Measurements from ENCODE around the gene PLCB4.

The PLCB4 gene

DNA sequence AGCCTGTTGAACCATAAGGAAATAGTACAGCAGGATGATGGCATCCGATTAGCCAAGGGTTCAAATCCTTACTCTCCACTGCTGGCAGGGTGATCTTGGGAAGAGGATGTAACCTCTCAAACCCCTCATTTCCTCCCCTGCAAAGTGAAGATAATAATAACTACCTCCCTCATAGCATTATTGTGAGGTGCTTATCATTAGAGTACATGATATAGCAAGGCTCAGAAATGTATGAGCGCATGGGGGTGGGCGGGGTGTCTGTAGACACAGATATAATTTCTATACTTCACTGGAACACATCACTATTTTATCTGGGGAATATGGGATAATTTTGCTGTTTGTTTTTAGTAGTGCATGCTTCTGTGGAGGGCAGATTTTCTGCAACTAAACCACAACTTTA is 355.7 kb downstream of the PLCB4 start:
- DNase-seq, result no peak
- H3K4me3 ChIP-seq (ENCODE audit: low read depth, low read length), result no peak overlapping the region
- TF ChIP-seq, protein P1, sequence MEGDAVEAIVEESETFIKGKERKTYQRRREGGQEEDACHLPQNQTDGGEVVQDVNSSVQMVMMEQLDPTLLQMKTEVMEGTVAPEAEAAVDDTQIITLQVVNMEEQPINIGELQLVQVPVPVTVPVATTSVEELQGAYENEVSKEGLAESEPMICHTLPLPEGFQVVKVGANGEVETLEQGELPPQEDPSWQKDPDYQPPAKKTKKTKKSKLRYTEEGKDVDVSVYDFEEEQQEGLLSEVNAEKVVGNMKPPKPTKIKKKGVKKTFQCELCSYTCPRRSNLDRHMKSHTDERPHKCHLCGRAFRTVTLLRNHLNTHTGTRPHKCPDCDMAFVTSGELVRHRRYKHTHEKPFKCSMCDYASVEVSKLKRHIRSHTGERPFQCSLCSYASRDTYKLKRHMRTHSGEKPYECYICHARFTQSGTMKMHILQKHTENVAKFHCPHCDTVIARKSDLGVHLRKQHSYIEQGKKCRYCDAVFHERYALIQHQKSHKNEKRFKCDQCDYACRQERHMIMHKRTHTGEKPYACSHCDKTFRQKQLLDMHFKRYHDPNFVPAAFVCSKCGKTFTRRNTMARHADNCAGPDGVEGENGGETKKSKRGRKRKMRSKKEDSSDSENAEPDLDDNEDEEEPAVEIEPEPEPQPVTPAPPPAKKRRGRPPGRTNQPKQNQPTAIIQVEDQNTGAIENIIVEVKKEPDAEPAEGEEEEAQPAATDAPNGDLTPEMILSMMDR (IDR thresholded peaks at IDR 0.05; ENCODE audit: low read depth, low read length, missing control alignments), result no peak
- in situ Hi-C loops (cut with HindIII; ENCODE audit: low pct_ligation_motif_present, low sequenced_read_pairs), result loop anchor here (25.0 kb wide), 1 partner anchor 188 kb away; no protein-coding TSS in a partner anchor
- H3K27me3 ChIP-seq (replicated peaks), result no peaks in the 10 kb centered on the region
- H3K36me3 ChIP-seq (replicated peaks), result no peaks in the 10 kb centered on the region
- no peak overlapping the region for H3K27ac ChIP-seq

- no peak for DNase-seq
- in situ Hi-C loops (cut with HindIII; ENCODE audit: low pct_ligation_motif_present, low sequenced_read_pairs), result no loop called here
- TF ChIP-seq, protein P1 (IDR thresholded peaks at IDR 0.05; ENCODE audit: low read depth, low read length, missing control alignments), result no peak
- no peaks in the 10 kb centered on the region for H3K36me3 ChIP-seq (replicated peaks)
- H3K4me3 ChIP-seq (ENCODE audit: low read depth, low read length), result no peak overlapping the region
- no peak overlapping the region for H3K27ac ChIP-seq
- no peaks in the 10 kb centered on the region for H3K27me3 ChIP-seq (replicated peaks)
These were observed 358.8 kb downstream of the PLCB4 start for GRCh38 chr20:9427430-9428291.

DNA sequence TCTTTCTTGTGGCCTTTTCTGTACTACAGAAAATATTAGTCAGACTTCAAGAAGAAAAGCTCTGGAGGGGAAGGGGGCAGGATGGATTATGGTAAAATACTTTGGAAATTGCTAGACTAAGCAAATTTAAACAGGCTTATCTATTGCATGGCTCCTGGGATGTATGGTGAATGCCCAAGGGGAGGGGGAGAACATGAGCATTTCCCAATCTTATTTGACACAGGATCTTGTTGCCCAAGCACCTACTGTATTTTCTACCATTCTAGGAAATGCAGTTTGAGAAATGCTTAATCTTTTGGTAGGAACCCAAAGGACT is 359.4 kb downstream of the PLCB4 start:
- Histone ChIP-seq H3K27ac (no peak overlapping the region), H3K4me3 (ENCODE audit: low read depth, low read length) (no peak overlapping the region), H3K27me3 (replicated peaks) (no peaks in the 10 kb centered on the region), H3K36me3 (replicated peaks) (no peaks in the 10 kb centered on the region)
- in situ Hi-C loops (cut with HindIII; ENCODE audit: low pct_ligation_motif_present, low sequenced_read_pairs), result no loop called here
- TF ChIP-seq, protein P1 (IDR thresholded peaks at IDR 0.05; ENCODE audit: low read depth, low read length, missing control alignments), result no peak
- DNase-seq, result no peak

DNA sequence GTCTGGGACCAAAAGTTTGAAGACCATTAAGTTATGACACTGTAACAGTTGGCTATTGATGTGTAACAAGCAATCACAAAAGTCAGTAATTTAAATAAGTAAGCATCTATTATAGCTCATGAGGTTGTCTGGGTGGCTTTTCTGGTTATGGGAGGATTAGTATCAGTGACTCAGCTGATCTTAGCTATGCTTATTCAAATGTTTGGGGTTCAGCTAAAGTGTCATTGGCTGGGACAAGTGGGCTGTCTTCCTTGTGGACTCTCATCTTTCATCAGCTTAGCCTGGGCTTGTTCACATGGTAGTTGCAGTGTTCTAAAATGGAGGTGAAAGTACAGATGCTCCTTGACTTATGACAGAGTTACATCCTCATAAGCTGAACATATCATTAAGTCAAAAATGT is 370.9 kb downstream of the PLCB4 start:
- H3K27ac ChIP-seq, result no peak overlapping the region
- no peaks in the 10 kb centered on the region for H3K27me3 ChIP-seq (replicated peaks)
- in situ Hi-C loops (cut with HindIII; ENCODE audit: low pct_ligation_motif_present, low sequenced_read_pairs), result no loop called here
- no peak for DNase-seq
- no peak overlapping the region for H3K4me3 ChIP-seq (ENCODE audit: low read depth, low read length)
- no peaks in the 10 kb centered on the region for H3K36me3 ChIP-seq (replicated peaks)
- TF ChIP-seq, protein P1 (IDR thresholded peaks at IDR 0.05; ENCODE audit: low read depth, low read length, missing control alignments), result no peak

GRCh38 chr20:9440892-9441291 is 372.0 kb downstream of the PLCB4 start:
- in situ Hi-C loops (cut with HindIII; ENCODE audit: low pct_ligation_motif_present, low sequenced_read_pairs), result no loop called here
- no peaks in the 10 kb centered on the region for H3K36me3 ChIP-seq (replicated peaks)
- H3K27me3 ChIP-seq (replicated peaks), result no peaks in the 10 kb centered on the region
- H3K27ac ChIP-seq, result no peak overlapping the region
- TF ChIP-seq, protein P1 (IDR thresholded peaks at IDR 0.05; ENCODE audit: low read depth, low read length, missing control alignments), result no peak
- peak; percentile 65 for DNase-seq
- no peak overlapping the region for H3K4me3 ChIP-seq (ENCODE audit: low read depth, low read length)

DNA sequence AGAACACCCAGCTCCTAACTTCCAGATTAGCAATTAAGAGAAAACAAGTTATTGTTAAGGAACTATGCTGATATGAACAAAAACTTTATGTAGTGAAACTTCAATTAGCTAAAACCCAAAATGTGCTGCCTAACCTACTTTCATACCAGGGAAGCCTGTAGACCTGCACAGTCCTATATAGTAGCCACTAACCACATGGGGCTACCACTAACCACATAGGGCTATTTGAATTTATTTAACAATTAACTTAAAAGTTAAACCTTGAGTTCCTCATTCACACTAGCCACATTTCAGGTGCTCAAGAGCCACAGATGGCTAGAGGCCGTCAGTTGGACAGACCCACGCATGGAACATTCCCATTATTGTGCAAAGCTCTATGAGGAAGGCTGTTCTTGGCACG is 373.1 kb downstream of the PLCB4 start:
- no peak overlapping the region for H3K27ac ChIP-seq
- no peak overlapping the region for H3K4me3 ChIP-seq (ENCODE audit: low read depth, low read length)
- no peak for DNase-seq
- H3K27me3 ChIP-seq (replicated peaks), result no peaks in the 10 kb centered on the region
- in situ Hi-C loops (cut with HindIII; ENCODE audit: low pct_ligation_motif_present, low sequenced_read_pairs), result no loop called here
- TF ChIP-seq, protein P1 (IDR thresholded peaks at IDR 0.05; ENCODE audit: low read depth, low read length, missing control alignments), result no peak
- H3K36me3 ChIP-seq (replicated peaks), result no peaks in the 10 kb centered on the region
